Activated CD8-positive, alpha-beta memory T cell treated with anti-CD3 and anti-CD28 coated beads for 4 hours (primary cell): Measurements from ENCODE around the gene LRRC4C.
"Not testable (repeated sequence)": the region's sequence is repeated elsewhere in the genome, so short reads cannot be mapped to it uniquely, and the experiment has no call there.

ENCODE experiments used
- DNase-seq, 2 donors: peaks; one replicate each; pipeline ENCODE4 v3.0.0-alpha.2; 2020; ENCODE audit warnings: low read depth in 2 of 2

The LRRC4C gene

DNA sequence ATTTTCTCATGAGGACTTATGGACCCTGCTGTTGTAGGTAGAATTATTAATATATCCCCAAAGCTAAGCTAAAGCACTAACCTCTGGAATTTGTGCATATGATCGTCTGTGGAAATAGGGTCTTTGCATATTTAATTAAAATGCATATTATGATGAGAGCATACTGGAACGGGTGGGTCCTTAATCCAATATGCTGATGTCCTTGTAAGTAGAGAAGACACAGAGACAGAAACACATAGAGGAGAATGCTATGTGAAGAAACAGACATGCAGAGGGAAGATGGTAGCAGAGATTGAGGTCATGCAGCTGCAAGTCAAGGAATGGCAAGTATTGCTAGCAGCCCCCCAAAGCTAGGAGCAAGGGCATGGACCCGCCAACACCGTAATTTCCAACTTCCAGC, 439.2 kb downstream of the LRRC4C start:
- DNase-seq: no peak

DNA sequence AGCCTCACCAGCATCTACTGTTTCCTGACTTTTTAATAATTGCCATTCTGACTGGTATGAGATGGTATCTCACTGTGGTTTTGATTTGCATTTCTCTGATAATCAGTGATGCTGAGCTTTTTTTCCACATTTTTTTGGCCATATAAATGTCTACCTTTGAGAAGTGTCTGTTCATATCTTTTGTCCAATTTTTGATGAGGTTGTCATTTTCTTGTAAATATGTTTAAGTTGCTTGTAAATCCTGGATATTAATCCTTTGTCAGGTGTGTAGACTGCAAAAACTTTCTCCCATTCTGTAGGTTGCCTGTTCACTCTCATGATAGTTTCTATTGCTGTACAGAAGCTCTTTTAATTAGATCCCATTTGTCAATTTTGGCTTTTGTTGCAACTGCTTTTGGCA, 439.8 kb downstream of the LRRC4C start:
- not testable (repeated sequence) for DNase-seq

DNA sequence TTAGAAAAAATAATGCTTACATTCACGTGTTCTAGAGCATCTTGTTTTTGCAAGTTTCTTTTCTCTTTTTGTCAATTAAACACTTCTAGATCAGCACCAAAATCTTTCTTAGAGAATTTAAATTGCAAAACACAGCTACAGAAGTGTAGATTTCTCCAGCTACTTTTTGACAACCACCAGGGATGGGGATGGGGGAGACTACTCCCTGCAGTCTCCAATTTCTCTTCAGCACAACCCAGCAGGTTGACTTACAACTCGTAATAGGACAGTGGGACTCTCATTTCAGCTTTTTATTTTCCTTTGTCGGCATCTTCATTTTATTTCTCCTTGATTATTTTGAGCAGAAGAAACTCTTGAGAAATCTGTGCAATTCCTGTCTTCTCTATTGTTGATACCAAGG, 441.2 kb downstream of the LRRC4C start:
- no peak for DNase-seq

GRCh38 chr11:41010361-41011050, 448.9 kb downstream of the LRRC4C start:
- no peak for DNase-seq

GRCh38 chr11:41005986-41006385, 453.5 kb downstream of the LRRC4C start:
- no peak for DNase-seq

- no peak for DNase-seq
Observed at GRCh38 chr11:41003339-41004282, 455.8 kb downstream of the LRRC4C start.

DNA sequence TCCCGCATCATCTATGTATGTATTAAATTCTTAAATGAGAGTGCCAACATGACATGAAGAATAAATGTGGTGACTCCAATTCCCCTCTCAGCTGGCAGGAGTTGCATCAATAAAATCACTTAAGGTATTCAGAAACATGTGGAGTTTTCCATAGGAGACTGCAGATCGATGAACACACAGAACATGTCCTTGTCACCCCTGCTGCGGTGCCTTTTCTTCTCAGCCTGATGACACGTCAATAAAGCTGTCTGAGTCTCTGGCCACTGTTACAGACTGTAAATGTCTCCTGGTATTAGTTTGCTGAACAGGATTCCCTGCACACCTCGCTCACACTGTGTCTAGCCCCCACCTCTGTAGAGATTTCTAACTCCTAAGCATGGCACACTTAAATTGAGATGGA, 460.5 kb downstream of the LRRC4C start:
- no peak for DNase-seq

DNA sequence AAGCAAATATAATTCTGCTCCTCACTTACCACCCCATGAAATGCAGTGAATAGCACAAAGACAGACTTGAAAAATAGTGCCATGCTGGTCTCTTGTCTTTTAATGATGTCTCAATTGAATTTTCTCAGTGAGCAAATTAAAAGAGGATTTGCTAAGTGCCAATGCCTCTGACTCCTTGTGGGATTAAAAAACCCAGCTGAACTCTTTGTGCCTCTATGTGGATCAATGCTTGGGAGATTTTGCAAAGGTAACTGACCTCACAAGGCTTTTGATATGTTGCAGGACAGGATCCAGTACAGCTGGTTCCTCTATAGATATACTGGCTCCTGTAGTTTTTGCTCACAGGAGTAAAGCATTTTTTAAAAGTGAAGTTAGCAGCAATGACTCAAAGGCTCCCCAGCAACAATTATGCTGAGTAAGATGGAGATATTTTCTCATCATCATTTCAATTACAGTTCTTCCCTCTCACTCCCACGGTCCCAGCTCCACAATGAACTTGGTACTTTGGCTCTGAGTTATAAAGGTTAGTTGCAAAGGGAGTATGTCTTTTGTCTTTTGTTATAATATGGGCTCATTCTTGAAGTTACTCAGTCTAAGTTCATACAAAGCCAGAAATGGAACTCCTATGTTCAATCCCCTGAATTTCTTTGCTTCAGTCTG, 471.5 kb downstream of the LRRC4C start:
- DNase-seq: no peak

DNA sequence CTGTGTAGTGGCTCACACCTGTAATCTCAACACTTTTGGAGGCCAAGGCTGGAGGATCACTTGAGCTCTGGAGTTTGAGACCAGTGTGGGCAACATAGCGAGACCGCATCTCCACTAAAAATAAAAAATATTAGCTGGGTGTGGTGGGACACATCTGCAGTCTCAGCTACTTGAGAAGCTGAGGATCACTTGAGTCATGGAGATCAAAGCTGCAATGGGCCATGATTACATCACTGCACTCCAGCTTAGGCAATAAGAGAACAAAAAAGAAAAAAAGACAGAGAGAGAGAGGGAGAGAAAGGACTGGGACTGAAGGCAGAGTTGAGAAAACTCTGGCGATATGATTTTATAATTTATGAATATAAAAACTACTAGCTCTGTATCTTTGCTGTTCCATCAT, 473.1 kb downstream of the LRRC4C start:
- no peak for DNase-seq

DNA sequence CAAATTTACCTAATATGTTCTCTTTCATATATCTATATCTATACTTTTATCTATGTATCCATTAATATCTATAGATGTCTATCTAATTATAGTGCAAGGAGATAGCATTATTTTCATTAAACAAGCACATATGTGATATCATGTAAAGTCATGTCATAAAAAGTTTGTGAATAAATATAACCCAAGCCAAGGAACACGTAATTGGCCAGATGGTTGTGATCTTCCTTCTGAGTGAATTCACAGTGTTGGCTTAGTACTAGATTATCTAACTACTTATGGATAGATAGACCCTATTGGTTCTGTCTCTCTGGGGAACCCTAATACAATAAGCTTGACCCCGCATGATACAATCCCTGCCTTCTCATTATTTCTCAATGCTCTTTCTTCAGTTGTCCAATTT, 484.4 kb downstream of the LRRC4C start:
- no peak for DNase-seq

- no peak for DNase-seq
Observed at GRCh38 chr11:40974186-40974795, 485.2 kb downstream of the LRRC4C start.

DNA sequence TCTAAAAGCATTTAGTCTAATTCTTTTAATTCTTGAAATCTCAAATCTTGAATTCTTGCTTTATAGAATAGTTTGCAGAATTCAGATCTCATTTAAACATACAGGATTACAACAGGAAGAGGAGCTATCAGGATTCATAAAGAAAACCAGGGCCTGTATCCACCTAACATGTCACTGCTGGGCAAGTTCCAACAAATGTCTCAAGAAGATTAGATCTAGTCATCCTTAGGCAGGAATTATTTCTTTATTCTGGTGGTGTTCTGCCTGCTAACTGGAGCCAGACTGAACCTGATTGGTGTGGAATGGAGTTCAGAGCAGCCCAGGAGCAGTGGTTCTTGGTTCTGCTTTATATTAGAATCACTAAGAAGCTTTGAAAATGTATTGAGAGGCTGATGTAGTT, 500.7 kb downstream of the LRRC4C start:
- DNase-seq: no peak

- DNase-seq: no peak
Observed at GRCh38 chr11:40952479-40952878, 507.0 kb downstream of the LRRC4C start.

- no peak for DNase-seq
Observed at GRCh38 chr11:40938002-40938401, 521.5 kb downstream of the LRRC4C start.

- DNase-seq: no peak
Observed at GRCh38 chr11:40924915-40925314, 534.5 kb downstream of the LRRC4C start.

DNA sequence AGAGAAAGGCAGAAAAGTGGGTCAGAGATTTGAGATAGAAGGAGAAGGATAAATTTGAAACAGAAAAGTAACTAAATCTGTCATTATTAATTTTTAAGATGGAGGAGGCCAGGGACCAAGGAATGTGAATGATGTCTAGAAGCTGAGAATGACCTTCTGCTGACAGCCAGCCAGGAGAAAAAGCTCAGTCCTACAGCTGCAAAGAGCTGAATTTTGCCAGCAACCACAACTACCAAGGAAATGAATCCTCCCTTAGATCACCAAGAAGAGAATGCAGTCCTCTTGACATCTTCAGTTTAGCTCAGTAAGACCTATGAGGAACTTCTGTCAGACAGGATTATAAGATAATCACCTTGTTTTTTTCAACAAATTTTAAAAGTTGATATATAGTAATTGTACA, 538.2 kb downstream of the LRRC4C start:
- DNase-seq: no peak

DNA sequence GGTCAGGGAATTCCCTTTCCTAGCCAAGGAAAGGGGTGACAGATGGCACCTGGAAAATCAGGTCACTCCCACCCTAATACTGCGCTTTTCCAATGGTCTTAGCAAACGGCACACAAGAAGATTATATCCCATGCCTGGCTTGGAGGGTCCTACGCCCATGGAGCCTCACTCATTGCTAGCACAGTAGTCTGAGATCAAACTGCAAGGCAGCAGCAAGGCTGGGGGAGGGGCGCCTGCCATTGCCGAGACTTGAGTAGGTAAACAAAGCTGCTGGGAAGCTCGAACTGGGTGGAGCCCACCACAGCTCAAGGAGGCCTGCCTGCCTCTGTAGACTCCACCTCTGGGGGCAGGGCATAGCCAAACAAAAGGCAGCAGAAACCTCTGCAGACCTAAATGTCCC, 548.7 kb downstream of the LRRC4C start:
- DNase-seq: not testable (repeated sequence)

DNA sequence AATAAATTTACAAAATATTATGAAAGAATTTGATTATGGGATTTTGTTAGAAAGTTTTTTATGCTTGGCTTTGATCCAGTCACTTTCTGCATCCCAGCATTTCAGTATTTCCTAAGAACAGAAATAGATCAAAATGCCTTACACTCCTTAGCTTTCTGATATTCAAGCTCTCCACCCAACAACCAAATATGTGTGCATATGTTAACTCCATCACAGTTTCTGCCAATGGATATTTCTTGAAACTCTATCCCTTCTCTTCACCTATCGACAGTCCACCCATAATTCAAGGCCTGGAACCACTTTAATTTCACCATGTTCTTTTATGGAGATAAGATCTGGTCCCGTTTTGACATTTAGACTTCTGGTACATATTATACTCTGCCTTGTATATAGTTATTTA, 565.0 kb downstream of the LRRC4C start:
- DNase-seq: no peak

GRCh38 chr11:40885250-40885954, 574.0 kb downstream of the LRRC4C start:
- DNase-seq: no peak

DNA sequence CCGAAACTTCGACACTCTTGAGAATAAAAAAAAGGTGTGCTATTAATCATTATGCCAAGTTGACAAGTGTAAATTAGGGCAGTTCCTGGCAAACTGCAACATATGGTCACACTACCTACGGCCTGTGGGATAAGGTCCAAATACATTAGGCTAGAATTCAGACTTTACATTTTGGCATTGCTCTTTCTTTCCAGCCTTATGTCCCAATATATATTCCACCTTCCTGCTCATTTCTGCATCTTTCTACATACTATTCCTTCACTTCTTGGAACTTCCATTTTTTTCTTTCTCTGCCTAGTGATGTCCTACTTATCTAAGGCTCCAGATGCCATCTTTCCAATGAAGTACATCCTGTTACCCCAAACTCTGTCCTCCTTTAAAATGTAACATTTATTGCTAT, 577.2 kb downstream of the LRRC4C start:
- DNase-seq: no peak

DNA sequence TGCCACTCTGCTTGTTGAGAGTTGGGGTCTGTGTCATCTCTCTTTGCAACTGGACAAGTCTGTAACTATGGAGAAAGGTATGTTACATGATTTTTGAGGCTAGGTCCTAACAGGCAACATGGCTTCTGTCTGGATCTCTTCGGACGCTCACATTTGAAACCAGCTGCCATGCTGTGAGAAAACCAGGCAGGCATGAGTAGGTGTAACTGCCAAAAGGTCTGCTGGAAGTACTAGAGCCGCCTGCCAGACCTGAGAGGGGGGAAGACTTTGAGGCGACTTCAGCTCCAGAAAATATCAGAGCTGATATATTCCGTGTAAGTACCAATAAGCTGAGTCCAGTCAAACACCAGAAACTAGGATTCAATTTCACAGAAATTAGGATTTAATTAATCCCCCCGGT, 579.5 kb downstream of the LRRC4C start:
- DNase-seq: no peak

- no peak for DNase-seq
Observed at GRCh38 chr11:40877981-40878380, 581.5 kb downstream of the LRRC4C start.
